Nephron progenitor cell (in vitro differentiated cells): ENCODE data around the gene DLX6.

ENCODE experiments used
- DNase-seq: peaks from one replicate; pipeline ENCODE4 v3.0.0; 2021
- H3K27ac Mint-ChIP-seq: 2 replicates; pipeline ENCODE4 v1.8.0; 2021; ENCODE audit warnings: mild to moderate bottlenecking, moderate library complexity, mixed read lengths
- H3K27me3 Mint-ChIP-seq: 2 replicates; pipeline ENCODE4 v1.8.0; 2021; ENCODE audit warnings: mild to moderate bottlenecking, low read depth, mixed read lengths; ENCODE audit not compliant: poor library complexity
- H3K36me3 Mint-ChIP-seq: 2 replicates; pipeline ENCODE4 v1.8.0; 2021; ENCODE audit warnings: low read depth, mixed read lengths
- H3K4me1 Mint-ChIP-seq: 2 replicates; pipeline ENCODE4 v1.8.0; 2021; ENCODE audit warnings: mixed read lengths
- H3K4me3 Mint-ChIP-seq: 2 replicates; pipeline ENCODE4 v1.8.0; 2021; ENCODE audit warnings: mild to moderate bottlenecking, moderate library complexity, mixed read lengths
- H3K9me3 Mint-ChIP-seq: 2 replicates; pipeline ENCODE4 v1.8.0; 2021; ENCODE audit warnings: mild to moderate bottlenecking, moderate library complexity, mixed read lengths
- TF ChIP-seq, protein P1 (sequence below): fragments of 200-600 bp; sonication (generic); IDR thresholded peaks from 2 replicates; pipeline ENCODE4 v1.5.0; 2021; ENCODE audit warnings: antibody characterized with exemption

The DLX6 gene

GRCh38 chr7:97001656-97002554 lies 3.4 kb upstream of the DLX6 start:
- Mint-ChIP-seq H3K4me3 (no peak overlapping the region), H3K9me3 (no peaks in the 10 kb centered on the region), H3K36me3 (no peaks in the 10 kb centered on the region), H3K27ac (no peak overlapping the region), H3K27me3 (peaks cover 100% of the 10 kb centered on the region), H3K4me1 (peaks cover 13% of the 10 kb centered on the region)
- no peak for DNase-seq
- TF ChIP-seq, protein P1, sequence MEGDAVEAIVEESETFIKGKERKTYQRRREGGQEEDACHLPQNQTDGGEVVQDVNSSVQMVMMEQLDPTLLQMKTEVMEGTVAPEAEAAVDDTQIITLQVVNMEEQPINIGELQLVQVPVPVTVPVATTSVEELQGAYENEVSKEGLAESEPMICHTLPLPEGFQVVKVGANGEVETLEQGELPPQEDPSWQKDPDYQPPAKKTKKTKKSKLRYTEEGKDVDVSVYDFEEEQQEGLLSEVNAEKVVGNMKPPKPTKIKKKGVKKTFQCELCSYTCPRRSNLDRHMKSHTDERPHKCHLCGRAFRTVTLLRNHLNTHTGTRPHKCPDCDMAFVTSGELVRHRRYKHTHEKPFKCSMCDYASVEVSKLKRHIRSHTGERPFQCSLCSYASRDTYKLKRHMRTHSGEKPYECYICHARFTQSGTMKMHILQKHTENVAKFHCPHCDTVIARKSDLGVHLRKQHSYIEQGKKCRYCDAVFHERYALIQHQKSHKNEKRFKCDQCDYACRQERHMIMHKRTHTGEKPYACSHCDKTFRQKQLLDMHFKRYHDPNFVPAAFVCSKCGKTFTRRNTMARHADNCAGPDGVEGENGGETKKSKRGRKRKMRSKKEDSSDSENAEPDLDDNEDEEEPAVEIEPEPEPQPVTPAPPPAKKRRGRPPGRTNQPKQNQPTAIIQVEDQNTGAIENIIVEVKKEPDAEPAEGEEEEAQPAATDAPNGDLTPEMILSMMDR, result no peak

- no peak overlapping the region for H3K27ac Mint-ChIP-seq
- H3K36me3 Mint-ChIP-seq, result no peaks in the 10 kb centered on the region
- peaks cover 100% of the 10 kb centered on the region for H3K27me3 Mint-ChIP-seq
- no peak overlapping the region for H3K4me3 Mint-ChIP-seq
- peaks cover 4% of the 10 kb centered on the region for H3K9me3 Mint-ChIP-seq
- DNase-seq, result no peak
- TF ChIP-seq, protein P1, result no peak
- peaks cover 14% of the 10 kb centered on the region for H3K4me1 Mint-ChIP-seq
These were observed 2.6 kb upstream of the DLX6 start for GRCh38 chr7:97002555-97003261.

- TF ChIP-seq, protein P1, result no peak
- Mint-ChIP-seq H3K36me3 (no peaks in the 10 kb centered on the region), H3K9me3 (peaks cover 4% of the 10 kb centered on the region), H3K27ac (no peak overlapping the region), H3K27me3 (peaks cover 100% of the 10 kb centered on the region), H3K4me3 (no peak overlapping the region), H3K4me1 (peaks cover 14% of the 10 kb centered on the region)
- no peak for DNase-seq
These were observed 1.8 kb upstream of the DLX6 start for GRCh38 chr7:97003262-97004246.

DNA sequence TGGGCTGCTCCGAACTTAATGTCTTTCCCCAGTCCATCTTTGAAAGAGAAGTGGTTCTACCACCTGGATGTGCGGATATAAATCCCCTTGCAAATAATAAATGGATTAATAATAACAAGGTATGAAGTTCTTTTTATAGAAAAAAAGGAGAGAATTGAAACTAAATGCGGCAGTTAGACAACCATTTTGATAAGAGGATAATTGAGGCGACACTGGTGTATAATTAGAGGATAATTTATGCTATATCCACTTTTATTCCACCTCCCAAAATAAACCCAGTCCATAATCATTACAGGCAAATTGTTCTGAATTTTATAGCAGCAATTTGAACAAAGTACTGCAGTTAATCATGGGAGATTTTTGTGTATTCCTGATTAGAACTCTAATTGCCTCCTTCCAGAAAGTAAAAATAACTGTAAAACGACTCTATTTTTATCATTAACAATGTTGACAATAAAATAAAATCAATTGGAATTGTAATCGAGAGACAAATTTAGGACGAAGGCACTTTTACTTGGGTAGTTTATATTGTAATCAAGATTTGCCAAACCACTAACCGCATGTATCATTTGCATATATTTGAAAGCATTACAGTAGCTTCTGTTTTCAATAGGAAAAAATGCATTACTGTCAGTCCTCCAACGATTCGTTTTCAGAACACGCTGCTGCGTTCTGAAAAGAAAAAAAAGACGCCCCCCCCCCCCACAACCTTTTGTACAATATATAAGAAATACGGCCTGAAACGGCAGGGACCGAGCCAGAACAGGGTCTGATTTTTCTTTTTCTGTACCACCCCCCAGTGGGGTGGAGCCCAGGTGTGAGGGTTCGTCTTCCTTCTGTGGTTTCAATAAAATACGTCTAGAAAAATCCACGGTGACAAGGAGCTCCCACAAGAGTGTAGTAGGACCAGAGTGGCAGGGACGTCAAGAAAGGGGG lies 838 bp upstream of the DLX6 start:
- DNase-seq, result no peak
- H3K27ac Mint-ChIP-seq, result no peak overlapping the region
- TF ChIP-seq, protein P1, result no peak
- peaks cover 100% of the 10 kb centered on the region for H3K27me3 Mint-ChIP-seq
- H3K9me3 Mint-ChIP-seq, result peaks cover 4% of the 10 kb centered on the region
- no peaks in the 10 kb centered on the region for H3K36me3 Mint-ChIP-seq
- H3K4me3 Mint-ChIP-seq, result peak overlapping the region; percentile 52
- H3K4me1 Mint-ChIP-seq, result peaks cover 14% of the 10 kb centered on the region
